ENCODE data around the gene SECISBP2.
"Not testable (repeated sequence)": the region's sequence is repeated elsewhere in the genome, so short reads cannot be mapped to it uniquely, and the experiment has no call there.

SECISBP2 gene

GRCh38 chr9:89339807-89340206, 21.5 kb downstream of the SECISBP2 start:
- no peak overlapping the region for H3K4me3 ChIP-seq (ENCODE audit: control insufficient read depth, low read depth, low read length)
- TF ChIP-seq CTCF (IDR thresholded peaks at IDR 0.05; ENCODE audit: control insufficient read depth, insufficient read depth, low read depth, low read length, missing control alignments): no peak
- DNase-seq (ENCODE audit: low read depth): no peak

GRCh38 chr9:89340332-89340731, 22.0 kb downstream of the SECISBP2 start:
- TF ChIP-seq CTCF (IDR thresholded peaks at IDR 0.05; ENCODE audit: control insufficient read depth, insufficient read depth, low read depth, low read length, missing control alignments): no peak
- DNase-seq (ENCODE audit: low read depth): no peak
- H3K4me3 ChIP-seq (ENCODE audit: control insufficient read depth, low read depth, low read length): no peak overlapping the region

GRCh38 chr9:89342213-89342612, 23.9 kb downstream of the SECISBP2 start:
- no peak for TF ChIP-seq CTCF (IDR thresholded peaks at IDR 0.05; ENCODE audit: control insufficient read depth, insufficient read depth, low read depth, low read length, missing control alignments)
- H3K4me3 ChIP-seq (ENCODE audit: control insufficient read depth, low read depth, low read length): no peak overlapping the region
- no peak for DNase-seq (ENCODE audit: low read depth)

GRCh38 chr9:89342948-89343347, 24.6 kb downstream of the SECISBP2 start:
- DNase-seq (ENCODE audit: low read depth): no peak
- no peak overlapping the region for H3K4me3 ChIP-seq (ENCODE audit: control insufficient read depth, low read depth, low read length)
- TF ChIP-seq CTCF (IDR thresholded peaks at IDR 0.05; ENCODE audit: control insufficient read depth, insufficient read depth, low read depth, low read length, missing control alignments): peak; percentile 11

- not testable (repeated sequence) for H3K4me3 ChIP-seq (ENCODE audit: control insufficient read depth, low read depth, low read length)
Observed at GRCh38 chr9:89343812-89344211, 25.5 kb downstream of the SECISBP2 start.

GRCh38 chr9:89345476-89345875, 27.2 kb downstream of the SECISBP2 start:
- no peak for TF ChIP-seq CTCF (IDR thresholded peaks at IDR 0.05; ENCODE audit: control insufficient read depth, insufficient read depth, low read depth, low read length, missing control alignments)
- H3K4me3 ChIP-seq (ENCODE audit: control insufficient read depth, low read depth, low read length): no peak overlapping the region
- no peak for DNase-seq (ENCODE audit: low read depth)

More at GRCh38 chr9:89343812-89344211, 25.5 kb downstream of the SECISBP2 start:
- DNase-seq (ENCODE audit: low read depth): not testable (repeated sequence)

GRCh38 chr9:89346696-89347095, 28.4 kb downstream of the SECISBP2 start:
- DNase-seq (ENCODE audit: low read depth): no peak
- no peak for TF ChIP-seq CTCF (IDR thresholded peaks at IDR 0.05; ENCODE audit: control insufficient read depth, insufficient read depth, low read depth, low read length, missing control alignments)
- H3K4me3 ChIP-seq (ENCODE audit: control insufficient read depth, low read depth, low read length): no peak overlapping the region

All from AG09309 (cell line).